HFF-Myc (cell line): Measurements from ENCODE around the gene TAPBPL.

Experiments
- DNase-seq: peaks from one replicate; pipeline ENCODE4 v3.0.0-alpha.2; 2011; ENCODE audit warnings: low read depth; ENCODE audit errors: extremely low read depth
- H3K4me3 ChIP-seq: replicated peaks from 2 replicates; pipeline ENCODE4 v1.5.1; 2011; ENCODE audit warnings: low read depth, mild to moderate bottlenecking, control low read depth, low read length
- TF ChIP-seq, protein P1 (sequence below): IDR thresholded peaks from 2 replicates; pipeline ENCODE4 v1.5.1; 2012; ENCODE audit warnings: mild to moderate bottlenecking, low read depth, low read length, control low read depth; ENCODE audit errors: missing control alignments

Gene TAPBPL

DNA sequence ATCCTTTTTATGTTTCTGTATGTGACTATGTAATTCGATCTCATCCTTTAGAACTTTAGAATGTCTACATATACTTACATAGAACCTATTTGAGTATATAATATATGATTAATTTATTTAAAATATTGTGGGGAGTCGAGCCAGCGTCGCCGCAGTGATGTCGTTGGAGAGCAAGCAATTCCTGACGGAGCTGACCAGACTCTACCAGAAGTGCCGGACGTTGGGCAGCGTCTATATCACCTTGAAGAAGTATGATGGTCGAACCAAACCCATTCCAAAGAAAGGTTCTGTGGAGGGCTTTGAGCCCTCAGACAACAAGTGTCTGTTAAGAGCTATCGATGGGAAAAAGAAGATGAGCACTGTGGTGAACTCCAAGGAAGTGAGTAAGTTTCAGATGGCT is 13.5 kb upstream of the TAPBPL start:
- TF ChIP-seq, protein P1, sequence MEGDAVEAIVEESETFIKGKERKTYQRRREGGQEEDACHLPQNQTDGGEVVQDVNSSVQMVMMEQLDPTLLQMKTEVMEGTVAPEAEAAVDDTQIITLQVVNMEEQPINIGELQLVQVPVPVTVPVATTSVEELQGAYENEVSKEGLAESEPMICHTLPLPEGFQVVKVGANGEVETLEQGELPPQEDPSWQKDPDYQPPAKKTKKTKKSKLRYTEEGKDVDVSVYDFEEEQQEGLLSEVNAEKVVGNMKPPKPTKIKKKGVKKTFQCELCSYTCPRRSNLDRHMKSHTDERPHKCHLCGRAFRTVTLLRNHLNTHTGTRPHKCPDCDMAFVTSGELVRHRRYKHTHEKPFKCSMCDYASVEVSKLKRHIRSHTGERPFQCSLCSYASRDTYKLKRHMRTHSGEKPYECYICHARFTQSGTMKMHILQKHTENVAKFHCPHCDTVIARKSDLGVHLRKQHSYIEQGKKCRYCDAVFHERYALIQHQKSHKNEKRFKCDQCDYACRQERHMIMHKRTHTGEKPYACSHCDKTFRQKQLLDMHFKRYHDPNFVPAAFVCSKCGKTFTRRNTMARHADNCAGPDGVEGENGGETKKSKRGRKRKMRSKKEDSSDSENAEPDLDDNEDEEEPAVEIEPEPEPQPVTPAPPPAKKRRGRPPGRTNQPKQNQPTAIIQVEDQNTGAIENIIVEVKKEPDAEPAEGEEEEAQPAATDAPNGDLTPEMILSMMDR, result no peak
- no peak for DNase-seq
- no peak overlapping the region for H3K4me3 ChIP-seq

DNA sequence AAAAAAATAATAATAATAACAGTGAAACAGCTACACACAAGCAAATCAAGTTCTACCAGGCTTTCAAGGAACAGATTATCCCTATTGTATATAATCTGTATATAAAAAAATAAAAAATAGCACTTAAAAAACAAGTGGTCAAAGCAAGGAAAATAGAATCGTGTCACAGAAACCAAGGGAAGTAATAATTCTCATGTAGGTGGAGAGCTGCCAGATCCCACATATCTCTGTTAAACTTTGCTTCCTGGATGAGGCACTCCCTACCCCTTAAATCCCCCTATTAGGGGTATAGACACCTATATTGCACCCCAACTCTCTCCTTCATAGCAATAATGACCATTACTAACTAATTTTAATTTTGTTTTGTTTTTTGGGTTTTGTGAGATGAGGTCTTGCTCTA is 11.5 kb upstream of the TAPBPL start:
- TF ChIP-seq, protein P1, result no peak
- no peak for DNase-seq
- H3K4me3 ChIP-seq, result no peak overlapping the region

DNA sequence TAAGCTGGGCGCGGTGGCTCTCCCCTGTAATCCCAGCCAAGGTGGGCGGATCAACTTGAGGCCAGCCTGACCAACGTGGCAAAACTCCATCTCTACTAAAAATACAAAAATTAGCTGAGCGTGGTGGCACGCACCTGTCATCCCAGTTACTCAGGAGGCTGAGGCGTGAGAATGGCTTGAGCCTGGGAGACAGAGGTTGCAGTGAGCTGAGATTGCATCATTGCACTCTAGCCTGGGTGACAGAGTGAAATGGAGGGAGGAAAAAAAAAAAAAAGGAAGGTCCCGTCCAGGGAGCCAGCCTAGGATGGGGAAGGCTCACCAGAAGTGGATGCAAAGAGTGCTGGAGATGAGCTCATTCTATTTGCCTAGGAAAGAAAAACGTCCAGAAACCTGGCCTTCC is 9.0 kb upstream of the TAPBPL start:
- no peak for DNase-seq
- no peak overlapping the region for H3K4me3 ChIP-seq
- TF ChIP-seq, protein P1, result no peak

DNA sequence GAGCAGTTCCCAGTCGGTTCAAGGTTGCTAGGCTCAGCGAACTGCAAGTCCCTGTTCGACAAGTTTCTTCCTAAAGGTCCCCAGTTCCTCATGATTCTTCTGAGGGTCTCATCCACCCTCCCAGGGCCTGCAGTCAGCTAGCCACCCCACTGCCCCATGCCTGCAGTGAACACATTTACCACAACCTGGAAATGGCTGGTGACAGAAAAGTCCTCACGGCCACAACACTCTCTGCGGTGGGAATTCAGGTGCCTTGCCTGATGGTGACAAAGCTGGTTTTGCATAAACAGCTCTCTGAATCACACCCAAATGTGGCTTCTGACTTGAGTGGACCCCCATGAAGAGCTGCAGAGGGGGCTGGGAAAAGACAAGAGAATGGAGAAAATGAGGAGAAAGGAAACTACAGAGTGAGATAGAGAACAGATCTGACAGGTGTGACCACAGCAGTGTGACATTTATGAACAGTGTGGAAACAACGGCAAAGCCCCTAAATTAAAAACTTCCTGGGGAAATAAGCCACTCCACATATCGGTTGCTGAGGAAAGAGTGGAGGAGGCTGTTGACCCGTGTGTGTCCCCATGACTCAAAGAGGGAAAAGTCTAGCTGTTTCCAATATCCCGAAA is 8.4 kb upstream of the TAPBPL start:
- TF ChIP-seq, protein P1, result no peak
- H3K4me3 ChIP-seq, result no peak overlapping the region
- DNase-seq, result no peak

DNA sequence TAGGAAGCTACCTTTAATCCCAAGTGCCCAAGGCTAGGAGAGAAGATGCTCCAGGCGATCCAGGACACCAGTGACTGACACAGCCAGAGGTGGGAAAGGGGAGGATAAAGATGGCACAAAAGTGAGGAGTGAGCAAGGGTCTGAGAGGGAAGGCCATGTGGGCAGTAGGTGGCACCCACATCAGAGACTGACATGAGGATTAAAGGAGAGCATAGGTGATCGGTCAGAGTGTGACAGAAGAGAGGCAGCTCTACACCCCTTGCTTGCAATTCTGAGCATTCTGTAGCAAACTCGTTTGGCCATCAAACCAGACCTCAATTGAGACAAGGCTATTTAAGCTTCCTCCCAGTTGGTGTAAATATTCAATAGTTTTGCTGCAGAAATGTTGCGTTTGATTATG is 7.8 kb upstream of the TAPBPL start:
- DNase-seq, result no peak
- TF ChIP-seq, protein P1, result no peak
- no peak overlapping the region for H3K4me3 ChIP-seq

DNA sequence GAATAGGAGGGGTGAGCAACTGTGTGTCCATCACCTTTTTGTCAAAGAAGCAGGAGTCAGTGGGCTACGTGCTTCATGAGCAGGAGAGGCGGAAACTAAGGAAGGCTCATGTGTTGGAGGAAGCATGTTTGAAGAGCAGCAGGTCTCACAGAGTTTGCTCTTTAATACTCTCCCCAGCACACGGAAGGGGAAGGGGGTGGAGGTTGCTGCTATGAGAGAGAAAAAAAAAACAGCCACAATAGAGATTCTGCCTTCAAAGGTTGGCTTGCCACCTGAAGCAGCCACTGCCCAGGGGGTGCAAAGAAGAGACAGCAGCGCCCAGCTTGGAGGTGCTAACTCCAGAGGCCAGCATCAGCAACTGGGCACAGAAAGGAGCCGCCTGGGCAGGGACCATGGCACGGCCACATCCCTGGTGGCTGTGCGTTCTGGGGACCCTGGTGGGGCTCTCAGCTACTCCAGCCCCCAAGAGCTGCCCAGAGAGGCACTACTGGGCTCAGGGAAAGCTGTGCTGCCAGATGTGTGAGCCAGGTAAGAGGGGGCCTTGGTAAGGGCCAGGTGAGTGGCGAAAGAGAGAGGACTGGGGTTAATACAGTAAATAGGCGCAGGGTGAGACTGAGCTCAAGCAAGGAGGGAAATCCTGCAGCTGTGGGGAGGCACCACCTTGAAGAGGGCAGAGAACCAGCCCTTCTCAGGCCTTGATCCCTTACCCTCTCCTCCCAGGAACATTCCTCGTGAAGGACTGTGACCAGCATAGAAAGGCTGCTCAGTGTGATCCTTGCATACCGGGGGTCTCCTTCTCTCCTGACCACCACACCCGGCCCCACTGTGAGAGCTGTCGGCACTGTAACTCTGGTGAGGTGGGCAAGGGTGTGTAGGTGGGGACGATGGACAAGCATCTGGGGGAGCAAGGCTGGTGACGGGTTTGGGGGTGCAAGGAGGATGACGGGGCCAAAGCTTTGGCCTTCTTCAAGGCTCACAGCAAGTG is 6.8 kb upstream of the TAPBPL start, which contains the start of gene CD27:
TSS of gene CD27 (plus strand) at position 252 of the 985 bp plus-strand sequence. CDS start at position 393, 141 bp downstream.
- H3K4me3 ChIP-seq, result no peak within 1 kb of the TSS
- DNase-seq, result no peak

More for the DNA sequence above, 6.8 kb upstream of the TAPBPL start, which contains the start of gene CD27:
- TF ChIP-seq, protein P1, result no peak
